Fibroblast of lung (primary cell): ENCODE data around the gene GBF1. TPM values are rescaled to one million over a fixed set of nuclear protein-coding genes. Genes with fewer than 3 reads are reported as not detected.
A peak's percentile ranks its signal among the peaks of the same experiment; 100 is the strongest.
"Not testable (repeated sequence)": the region's sequence is repeated elsewhere in the genome, so short reads cannot be mapped to it uniquely, and the experiment has no call there.

Experiments used
- DNase-seq, 2 donors: peaks; one replicate each; pipeline versions ENCODE4 v3.0.0 to v3.0.0-alpha.2; 2010; ENCODE audit warnings: low read depth in 2 of 2
- H2AFZ ChIP-seq: 2 replicates; pipeline ENCODE4 v1.5.1; 2012; ENCODE audit warnings: low read length, control low read depth, inconsistent platforms
- H3K27ac ChIP-seq: 2 replicates; pipeline ENCODE4 v1.5.1; 2011; ENCODE audit warnings: low read length, control low read depth; ENCODE audit not compliant: insufficient read depth
- H3K27me3 ChIP-seq: 2 replicates; pipeline ENCODE4 v1.5.1; 2011; ENCODE audit warnings: mild to moderate bottlenecking, low read length; ENCODE audit not compliant: control insufficient read depth, insufficient read depth
- H3K36me3 ChIP-seq: 2 replicates; pipeline ENCODE4 v1.5.1; 2011; ENCODE audit warnings: low read length; ENCODE audit not compliant: control insufficient read depth, insufficient read depth
- H3K4me1 ChIP-seq: 2 replicates; pipeline ENCODE4 v1.5.1; 2011; ENCODE audit warnings: low read length; ENCODE audit not compliant: control insufficient read depth, insufficient read depth; ENCODE audit errors: extremely low read depth
- H3K4me2 ChIP-seq: 2 replicates; pipeline ENCODE4 v1.5.1; 2011; ENCODE audit warnings: low read length, control low read depth; ENCODE audit not compliant: insufficient read depth; ENCODE audit errors: extremely low read depth
- H3K4me3 ChIP-seq, 4 experiments: fragments of 200-600 bp in 1 of 4; sonication (generic) in 1 of 4; replicated peaks in 1 of 4; 2 replicates each; pipeline ENCODE4 v1.5.1; 2011 to 2016; ENCODE audit warnings: low read length in 4 of 4, low read depth in 3 of 4, mild to moderate bottlenecking in 3 of 4, control low read depth in 2 of 4, inconsistent platforms in 1 of 4, mixed read lengths in 1 of 4; ENCODE audit not compliant: insufficient read depth in 1 of 4; ENCODE audit errors: control extremely low read depth in 1 of 4
- H3K79me2 ChIP-seq: 2 replicates; pipeline ENCODE4 v1.5.1; 2012; ENCODE audit warnings: mild to moderate bottlenecking, low read length, inconsistent platforms; ENCODE audit not compliant: control insufficient read depth, insufficient read depth
- H3K9ac ChIP-seq: 2 replicates; pipeline ENCODE4 v1.5.1; 2011; ENCODE audit warnings: mild to moderate bottlenecking, low read length, control low read depth; ENCODE audit not compliant: insufficient read depth
- H3K9me3 ChIP-seq: 2 replicates; pipeline ENCODE4 v1.5.1; 2012; ENCODE audit warnings: low read depth, low read length; ENCODE audit not compliant: control insufficient read depth, insufficient read depth
- H4K20me1 ChIP-seq: 2 replicates; pipeline ENCODE4 v1.5.1; 2011; ENCODE audit warnings: low read length; ENCODE audit not compliant: control insufficient read depth, insufficient read depth; ENCODE audit errors: extremely low read depth
- CTCF ChIP-seq, 2 donors: IDR thresholded peaks in 1 of 2; conservative IDR thresholded peaks in 1 of 2; 1 replicate in 1 of 2; 2 replicates in 1 of 2; pipeline ENCODE4 v1.5.1; 2011 to 2012; ENCODE audit warnings: low read length in 2 of 2, control low read depth in 1 of 2, inconsistent platforms in 1 of 2, low read depth in 1 of 2, mild to moderate bottlenecking in 1 of 2
- EZH2 ChIP-seq: IDR thresholded peaks from 2 replicates; pipeline ENCODE4 v1.5.1; 2012; ENCODE audit warnings: low read length, control low read depth, mild to moderate bottlenecking; ENCODE audit errors: missing control alignments
- polyA plus RNA-seq, 2 donors: library from polyadenylated mRNA; depleted of rRNA in 1 of 2; stranded (reverse) in 1 of 2; unstranded in 1 of 2; fragments of >200 nt; gene quantifications; 2 replicates each; pipeline ENCODE4 v1.2.1, GENCODE V29; 2011 to 2012; ENCODE audit warnings: missing spikeins in 1 of 2
- total RNA-seq: library from RNA; depleted of rRNA; stranded (reverse); fragments of >200 nt; gene quantifications from 2 replicates; pipeline ENCODE4 v1.2.1, GENCODE V29; 2014

Gene GBF1
- total and polyA plus RNA-seq, 2 donors (not counting 1 experiment from before 2014, with no cell fraction given) = 24.1 to 24.6 TPM

- Histone ChIP-seq H3K9me3 (no peaks in the 10 kb centered on the region), H3K4me3 (no peak overlapping the region), H3K4me1 (no peaks in the 10 kb centered on the region), H3K9ac (no peak overlapping the region), H3K79me2 (peaks cover 23% of the 10 kb centered on the region), H4K20me1 (no peaks in the 10 kb centered on the region), H3K27ac (peak overlapping the region; percentile 64), H2AFZ (no peak overlapping the region), H3K4me2 (peak overlapping the region; percentile 56), H3K27me3 (no peaks in the 10 kb centered on the region), H3K36me3 (no peaks in the 10 kb centered on the region)
- peak; percentile 62 to 96 for DNase-seq
- TF ChIP-seq EZH2 = no peak
- TF ChIP-seq CTCF (conservative IDR thresholded peaks at IDR 0.05 in 1 of 2, IDR thresholded peaks at IDR 0.05 in 1 of 2; ENCODE audit: low read depth in 1 of 2, low read length in 2 of 2) = no peak
Measured at GRCh38 chr10:102300278-102300843, 55.0 kb downstream of the GBF1 start.

- H3K4me3 ChIP-seq, H3K9me3 ChIP-seq, H3K36me3 ChIP-seq, H2AFZ ChIP-seq, H3K9ac ChIP-seq, H3K4me1 ChIP-seq, H3K27me3 ChIP-seq, H3K4me2 ChIP-seq, H4K20me1 ChIP-seq, DNase-seq, H3K27ac ChIP-seq: not testable (repeated sequence)
- peaks cover 23% of the 10 kb centered on the region for H3K79me2 ChIP-seq
Measured at GRCh38 chr10:102300912-102301311, 55.6 kb downstream of the GBF1 start.

- not testable (repeated sequence) for H3K36me3 ChIP-seq, H3K4me3 ChIP-seq, H3K27ac ChIP-seq, H3K4me1 ChIP-seq, H3K4me2 ChIP-seq, H4K20me1 ChIP-seq, H2AFZ ChIP-seq, H3K9ac ChIP-seq, H3K9me3 ChIP-seq, DNase-seq, H3K27me3 ChIP-seq
- H3K79me2 ChIP-seq = peaks cover 21% of the 10 kb centered on the region
Measured at GRCh38 chr10:102301332-102301731, 56.0 kb downstream of the GBF1 start.

GRCh38 chr10:102302611-102303010 is 57.3 kb downstream of the GBF1 start:
- Histone ChIP-seq H3K4me2 (no peak overlapping the region), H3K27me3 (no peaks in the 10 kb centered on the region), H3K9me3 (no peaks in the 10 kb centered on the region), H3K79me2 (peaks cover 25% of the 10 kb centered on the region), H3K36me3 (no peaks in the 10 kb centered on the region), H3K27ac (no peak overlapping the region), H4K20me1 (no peaks in the 10 kb centered on the region), H2AFZ (no peak overlapping the region), H3K4me1 (no peaks in the 10 kb centered on the region), H3K9ac (no peak overlapping the region), H3K4me3 (no peak overlapping the region)
- DNase-seq = peak in 1 of 2 donors; percentile 42
- TF ChIP-seq CTCF (conservative IDR thresholded peaks at IDR 0.05 in 1 of 2, IDR thresholded peaks at IDR 0.05 in 1 of 2; ENCODE audit: low read depth in 1 of 2, low read length in 2 of 2) (no peak), EZH2 (no peak)
